ENCODE measurements around the gene FSTL4. TPM values are rescaled to one million over a fixed set of nuclear protein-coding genes. Genes with fewer than 3 reads are reported as not detected.

The FSTL4 gene
- polyA plus RNA-seq, 1 donor from 2014 or later: 0.57 TPM

DNA sequence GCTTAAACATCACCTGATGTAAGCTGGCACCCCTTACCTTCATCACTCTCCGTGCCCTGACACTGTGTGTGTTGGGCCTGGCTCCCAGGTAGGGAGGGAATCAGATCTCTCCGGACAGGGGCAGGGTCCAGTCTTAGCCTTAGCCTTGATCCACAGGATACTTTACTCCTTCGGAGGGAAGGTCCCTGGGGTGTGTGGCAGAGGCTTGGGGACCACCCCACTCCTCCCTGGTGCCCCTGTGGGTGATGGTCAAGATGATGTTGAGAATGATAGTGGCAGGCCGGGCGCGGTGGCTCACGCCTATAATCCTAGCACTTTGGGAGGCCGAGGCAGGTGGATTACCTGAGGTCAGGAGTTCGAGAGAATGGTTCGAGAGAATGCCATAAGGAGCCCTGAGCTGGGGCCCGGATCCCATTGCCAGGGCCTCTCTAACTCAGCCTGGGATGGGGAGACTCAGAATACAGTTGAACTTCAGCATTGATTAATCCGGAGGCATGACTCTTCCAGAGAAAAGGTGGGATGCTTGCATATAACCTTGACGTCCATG is 291.0 kb downstream of the FSTL4 start:
- Histone ChIP-seq H2AFZ (ENCODE audit: low read depth, low read length) (no peak overlapping the region), H3F3A (ENCODE audit: insufficient read depth, low read length, poor library complexity, severe bottlenecking) (no peaks in the 10 kb centered on the region), H3K27me3 (ENCODE audit: insufficient read depth, low read depth, low read length) (no peaks in the 10 kb centered on the region), H3K9me3 (ENCODE audit: low read length) (no peaks in the 10 kb centered on the region), H4K20me1 (ENCODE audit: insufficient read depth) (no peaks in the 10 kb centered on the region), H3K4me2 (ENCODE audit: low read length) (no peak overlapping the region), H3K79me2 (replicated peaks; ENCODE audit: insufficient read depth, low read length) (no peaks in the 10 kb centered on the region), H3K27ac (ENCODE audit: low read length) (no peak overlapping the region), H3K9me2 (ENCODE audit: insufficient read depth, low read length) (no peaks in the 10 kb centered on the region), H3K36me3 (ENCODE audit: insufficient read depth, low read length) (no peaks in the 10 kb centered on the region), H3K4me3 (ENCODE audit: low read length) (no peak overlapping the region), H3K9ac (ENCODE audit: low read length) (no peak overlapping the region)
- TF ChIP-seq EZH2 (IDR thresholded peaks at IDR 0.05; ENCODE audit: borderline replicate concordance, insufficient read depth, low read length, poor library complexity, severe bottlenecking): no peak
- TF ChIP-seq CTCF (IDR thresholded peaks at IDR 0.05; ENCODE audit: poor library complexity, severe bottlenecking): no peak
- no peak for TF ChIP-seq EP300 (conservative IDR thresholded peaks at IDR 0.05; ENCODE audit: poor library complexity, severe bottlenecking)
- TF ChIP-seq RAD21 (conservative IDR thresholded peaks at IDR 0.05): no peak
- TF ChIP-seq MXI1 (conservative IDR thresholded peaks at IDR 0.05; ENCODE audit: poor library complexity, severe bottlenecking): no peak
- TF ChIP-seq TAF1 (IDR thresholded peaks at IDR 0.05; ENCODE audit: low read depth): no peak
- TF ChIP-seq, protein P1, sequence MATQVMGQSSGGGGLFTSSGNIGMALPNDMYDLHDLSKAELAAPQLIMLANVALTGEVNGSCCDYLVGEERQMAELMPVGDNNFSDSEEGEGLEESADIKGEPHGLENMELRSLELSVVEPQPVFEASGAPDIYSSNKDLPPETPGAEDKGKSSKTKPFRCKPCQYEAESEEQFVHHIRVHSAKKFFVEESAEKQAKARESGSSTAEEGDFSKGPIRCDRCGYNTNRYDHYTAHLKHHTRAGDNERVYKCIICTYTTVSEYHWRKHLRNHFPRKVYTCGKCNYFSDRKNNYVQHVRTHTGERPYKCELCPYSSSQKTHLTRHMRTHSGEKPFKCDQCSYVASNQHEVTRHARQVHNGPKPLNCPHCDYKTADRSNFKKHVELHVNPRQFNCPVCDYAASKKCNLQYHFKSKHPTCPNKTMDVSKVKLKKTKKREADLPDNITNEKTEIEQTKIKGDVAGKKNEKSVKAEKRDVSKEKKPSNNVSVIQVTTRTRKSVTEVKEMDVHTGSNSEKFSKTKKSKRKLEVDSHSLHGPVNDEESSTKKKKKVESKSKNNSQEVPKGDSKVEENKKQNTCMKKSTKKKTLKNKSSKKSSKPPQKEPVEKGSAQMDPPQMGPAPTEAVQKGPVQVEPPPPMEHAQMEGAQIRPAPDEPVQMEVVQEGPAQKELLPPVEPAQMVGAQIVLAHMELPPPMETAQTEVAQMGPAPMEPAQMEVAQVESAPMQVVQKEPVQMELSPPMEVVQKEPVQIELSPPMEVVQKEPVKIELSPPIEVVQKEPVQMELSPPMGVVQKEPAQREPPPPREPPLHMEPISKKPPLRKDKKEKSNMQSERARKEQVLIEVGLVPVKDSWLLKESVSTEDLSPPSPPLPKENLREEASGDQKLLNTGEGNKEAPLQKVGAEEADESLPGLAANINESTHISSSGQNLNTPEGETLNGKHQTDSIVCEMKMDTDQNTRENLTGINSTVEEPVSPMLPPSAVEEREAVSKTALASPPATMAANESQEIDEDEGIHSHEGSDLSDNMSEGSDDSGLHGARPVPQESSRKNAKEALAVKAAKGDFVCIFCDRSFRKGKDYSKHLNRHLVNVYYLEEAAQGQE (IDR thresholded peaks at IDR 0.05; ENCODE audit: borderline replicate concordance): no peak
- no peak for TF ChIP-seq SMC3 (conservative IDR thresholded peaks at IDR 0.05; ENCODE audit: poor library complexity)

GRCh38 chr5:133319905-133320520 is 292.3 kb downstream of the FSTL4 start:
- Histone ChIP-seq H3K9ac (ENCODE audit: low read length) (no peak overlapping the region), H3K79me2 (replicated peaks; ENCODE audit: insufficient read depth, low read length) (no peaks in the 10 kb centered on the region), H3K4me3 (ENCODE audit: low read length) (no peak overlapping the region), H3F3A (ENCODE audit: insufficient read depth, low read length, poor library complexity, severe bottlenecking) (no peaks in the 10 kb centered on the region), H4K20me1 (ENCODE audit: insufficient read depth) (no peaks in the 10 kb centered on the region), H3K9me2 (ENCODE audit: insufficient read depth, low read length) (no peaks in the 10 kb centered on the region), H3K4me2 (ENCODE audit: low read length) (no peak overlapping the region), H3K27me3 (ENCODE audit: insufficient read depth, low read depth, low read length) (no peaks in the 10 kb centered on the region), H2AFZ (ENCODE audit: low read depth, low read length) (no peak overlapping the region), H3K9me3 (ENCODE audit: low read length) (no peaks in the 10 kb centered on the region), H3K36me3 (ENCODE audit: insufficient read depth, low read length) (no peaks in the 10 kb centered on the region), H3K27ac (ENCODE audit: low read length) (no peak overlapping the region)
- TF ChIP-seq EZH2 (IDR thresholded peaks at IDR 0.05; ENCODE audit: borderline replicate concordance, insufficient read depth, low read length, poor library complexity, severe bottlenecking): no peak
- TF ChIP-seq, protein P1 (IDR thresholded peaks at IDR 0.05; ENCODE audit: borderline replicate concordance): no peak
- no peak for TF ChIP-seq POLR2AphosphoS5 (IDR thresholded peaks at IDR 0.05)

Data from neural cell (in vitro differentiated cells).